Activated CD4-positive, CD25-positive, alpha-beta regulatory T cell treated with anti-CD3 and anti-CD28 coated beads, Interleukin-2, amount 50 U/mL, for 16 hours (primary cell): ENCODE results near the gene PLBD1.

Experiments used
- DNase-seq: peaks from one replicate; pipeline ENCODE4 v3.0.0-alpha.2; 2020; ENCODE audit warnings: low read depth, low spot score

Gene PLBD1

DNA sequence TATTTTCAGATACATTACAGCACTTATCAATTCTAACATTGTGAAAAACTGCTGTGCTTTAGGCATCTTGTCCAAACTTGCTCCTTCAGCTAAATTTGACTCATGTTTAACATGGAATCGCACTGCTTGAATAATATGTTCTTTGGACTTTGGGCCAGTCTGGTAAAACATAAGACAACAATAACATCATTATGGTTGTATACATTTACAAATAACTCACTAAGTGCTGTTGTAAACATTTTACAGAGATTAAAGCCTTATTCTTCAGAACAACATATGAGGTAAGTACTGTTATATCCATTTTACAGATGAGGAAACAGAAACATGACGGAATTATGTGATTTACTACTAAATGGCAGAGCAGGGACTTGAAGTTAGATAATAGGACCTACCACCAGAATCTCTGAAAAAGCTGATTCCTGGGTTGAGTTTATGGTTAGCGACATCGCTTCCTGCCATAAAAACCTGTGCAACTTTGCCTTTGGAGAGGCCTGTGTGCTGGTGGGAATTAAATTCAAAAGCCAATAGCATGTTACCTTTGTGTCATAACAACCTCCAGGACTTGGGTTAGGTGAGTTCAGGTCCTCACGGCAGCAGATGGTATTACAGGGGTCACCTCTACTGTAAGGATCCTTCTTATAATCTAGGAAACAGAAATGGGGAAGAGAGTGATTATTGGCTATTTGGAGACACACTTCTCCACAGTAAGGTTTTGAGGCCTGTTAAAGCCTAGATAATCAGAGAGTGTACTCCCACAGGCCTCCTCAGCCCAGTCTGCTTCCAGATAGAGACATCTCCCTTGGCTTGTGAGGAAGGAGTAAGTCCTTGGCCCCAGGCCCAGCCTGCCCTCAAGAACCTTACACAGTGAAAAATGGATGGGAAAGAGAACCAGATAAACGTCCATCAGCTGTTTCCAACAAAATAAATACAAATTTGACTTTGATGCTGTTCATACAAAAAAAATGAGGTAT lies 61.8 kb downstream of the PLBD1 start:
- no peak for DNase-seq

- no peak for DNase-seq
Observed at GRCh38 chr12:14495326-14495725, 72.4 kb downstream of the PLBD1 start.

DNA sequence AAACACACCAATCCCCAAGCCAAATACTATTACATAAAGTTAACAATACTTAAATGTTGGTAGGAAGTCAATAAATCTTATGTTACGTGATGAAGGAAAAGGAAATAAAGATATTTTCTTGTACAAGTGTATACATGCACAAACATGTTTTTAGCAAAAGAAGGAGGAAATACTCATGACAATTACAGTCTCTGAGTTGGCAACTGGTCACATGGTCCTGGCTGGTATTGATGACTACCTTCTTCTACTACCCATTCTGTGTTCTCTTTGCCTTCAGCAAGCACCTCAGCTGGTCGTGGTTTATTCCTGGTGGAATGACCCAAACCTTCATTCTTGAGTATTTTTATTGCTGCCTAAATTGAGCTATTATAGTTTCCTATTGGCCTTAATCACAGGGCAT lies 84.8 kb downstream of the PLBD1 start:
- DNase-seq: no peak

DNA sequence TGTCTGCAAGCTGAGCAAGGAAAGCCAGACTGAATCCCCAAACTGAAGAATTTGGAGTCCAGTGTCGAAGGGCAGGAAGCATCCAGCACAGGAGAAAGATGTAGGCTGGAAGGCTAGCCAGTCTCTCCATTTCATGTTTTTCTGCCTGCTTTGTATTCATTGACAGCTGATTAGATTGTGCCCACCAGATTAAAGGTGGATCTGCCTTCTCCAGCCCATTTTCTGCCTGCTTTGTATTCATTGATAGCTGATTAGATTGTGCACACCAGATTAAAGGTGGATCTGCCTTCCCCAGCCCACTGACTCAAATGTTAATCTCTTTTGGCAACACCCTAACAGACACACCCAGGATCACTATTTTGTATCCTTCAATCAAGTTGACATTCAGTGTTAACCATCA lies 85.3 kb downstream of the PLBD1 start:
- no peak for DNase-seq

- no peak for DNase-seq
Observed at GRCh38 chr12:14481201-14481600, 86.5 kb downstream of the PLBD1 start.

DNA sequence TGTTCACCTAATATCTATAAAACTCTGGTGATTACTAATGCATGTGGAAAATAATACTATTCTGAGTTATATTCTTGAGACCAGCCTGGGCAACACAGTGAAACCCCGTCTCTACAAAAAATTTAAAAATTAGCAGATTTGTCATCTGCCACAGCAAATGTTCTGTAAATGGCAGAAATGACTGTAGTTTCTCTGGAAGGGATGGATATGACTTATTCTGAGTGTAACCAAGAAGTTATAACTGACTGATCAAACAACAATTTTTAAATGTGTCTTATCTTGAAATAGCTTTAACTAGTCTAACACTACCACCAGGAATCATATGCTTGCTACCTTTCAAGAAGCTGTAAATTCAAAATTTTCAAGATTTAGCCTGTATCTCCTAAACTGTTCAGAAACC lies 88.7 kb downstream of the PLBD1 start:
- no peak for DNase-seq

GRCh38 chr12:14473707-14474287 lies 93.9 kb downstream of the PLBD1 start:
- DNase-seq: no peak

DNA sequence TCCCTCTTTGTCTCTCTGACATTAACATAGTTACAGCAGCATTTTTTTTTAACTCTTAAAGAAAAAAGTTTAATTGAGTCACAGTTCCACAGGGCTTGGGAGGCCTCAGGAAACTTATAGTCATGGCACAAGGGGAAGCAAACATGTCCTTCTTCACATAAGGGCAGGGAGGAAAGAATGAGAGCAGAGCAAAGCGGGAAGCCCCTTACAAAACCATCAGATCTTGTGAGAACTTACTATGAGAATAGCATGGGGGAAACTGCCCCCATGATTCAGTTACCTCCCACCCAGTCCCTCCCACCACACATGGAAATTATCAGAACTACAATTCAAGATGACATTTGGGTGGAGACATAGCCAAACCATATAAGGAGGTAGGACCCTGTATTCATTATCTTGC lies 96.2 kb downstream of the PLBD1 start:
- no peak for DNase-seq

DNA sequence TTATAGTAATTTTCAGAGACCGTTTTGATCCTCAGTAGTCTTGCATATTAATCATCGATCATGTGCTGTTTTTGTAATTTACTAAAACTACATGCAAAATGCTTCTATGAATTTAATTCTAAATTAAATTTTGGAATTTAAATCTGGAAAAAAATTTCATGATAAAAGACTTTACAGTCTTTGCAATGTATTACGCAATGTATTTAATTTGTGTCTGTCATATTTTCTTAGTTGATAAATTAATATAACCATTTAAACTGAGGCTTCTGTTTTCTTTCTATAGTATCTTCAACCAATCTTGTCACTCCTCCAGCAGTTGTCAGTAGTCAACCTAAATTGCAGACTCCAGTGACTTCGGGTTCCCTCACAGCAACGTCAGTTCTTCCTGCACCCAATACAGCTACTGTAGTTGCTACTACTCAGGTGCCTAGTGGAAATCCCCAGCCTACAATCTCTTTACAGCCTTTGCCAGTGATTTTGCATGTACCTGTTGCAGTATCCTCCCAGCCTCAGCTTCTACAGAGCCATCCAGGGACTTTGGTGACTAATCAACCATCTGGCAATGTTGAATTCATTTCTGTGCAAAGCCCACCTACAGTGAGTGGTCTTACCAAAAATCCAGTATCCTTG lies 107.4 kb downstream of the PLBD1 start:
- no peak for DNase-seq

GRCh38 chr12:14454098-14454907 lies 113.4 kb downstream of the PLBD1 start:
- peak; percentile 2 for DNase-seq
